Right lung (tissue), 5 donors: ENCODE results near the gene PRSS8. TPM values are rescaled to one million over a fixed set of nuclear protein-coding genes. Genes with fewer than 3 reads are reported as not detected.

Experiments used
- DNase-seq, 2 donors: peaks; one replicate each; pipeline ENCODE4 v3.0.0-alpha.2; 2013
- polyA plus RNA-seq, 5 donors: library from polyadenylated mRNA; unstranded; fragments of 120-200 nt; gene quantifications; one replicate each; pipeline versions ENCODE4 v1.2.1 to v1.2.3, GENCODE V29; 2013; ENCODE audit warnings: inconsistent platforms in 1 of 5, low replicate concordance in 1 of 5; ENCODE audit not compliant: insufficient read length in 5 of 5, insufficient read depth in 1 of 5

Gene PRSS8
- polyA plus RNA-seq, 5 donors = 84.0 to 149 (median 119) TPM

- DNase-seq = no peak
These were observed 5.8 kb downstream of the PRSS8 start for GRCh38 chr16:31129568-31130335.

GRCh38 chr16:31128711-31129567 lies 6.6 kb downstream of the PRSS8 start:
- DNase-seq = no peak

- no peak for DNase-seq
These were observed 8.3 kb downstream of the PRSS8 start for GRCh38 chr16:31127182-31127581.

- DNase-seq = no peak
These were observed 9.7 kb downstream of the PRSS8 start for GRCh38 chr16:31125844-31126243.

- no peak for DNase-seq
These were observed 15.4 kb downstream of the PRSS8 start for GRCh38 chr16:31120129-31120528.

- DNase-seq = no peak
These were observed 17.0 kb downstream of the PRSS8 start for GRCh38 chr16:31118223-31119155.

GRCh38 chr16:31117384-31118222 lies 17.9 kb downstream of the PRSS8 start, which contains the start of gene KAT8:
Gene KAT8, plus strand, starts transcription at chr16:31117664. Its CDS starts 18 bp downstream, at chr16:31117682.
- peak; percentile 97 to 98 for DNase-seq

GRCh38 chr16:31114468-31114867 lies 21.1 kb downstream of the PRSS8 start:
- no peak for DNase-seq

- DNase-seq = no peak
These were observed 22.1 kb downstream of the PRSS8 start for GRCh38 chr16:31113121-31114120.

- no peak for DNase-seq
These were observed 22.8 kb downstream of the PRSS8 start for GRCh38 chr16:31112711-31113110.

DNA sequence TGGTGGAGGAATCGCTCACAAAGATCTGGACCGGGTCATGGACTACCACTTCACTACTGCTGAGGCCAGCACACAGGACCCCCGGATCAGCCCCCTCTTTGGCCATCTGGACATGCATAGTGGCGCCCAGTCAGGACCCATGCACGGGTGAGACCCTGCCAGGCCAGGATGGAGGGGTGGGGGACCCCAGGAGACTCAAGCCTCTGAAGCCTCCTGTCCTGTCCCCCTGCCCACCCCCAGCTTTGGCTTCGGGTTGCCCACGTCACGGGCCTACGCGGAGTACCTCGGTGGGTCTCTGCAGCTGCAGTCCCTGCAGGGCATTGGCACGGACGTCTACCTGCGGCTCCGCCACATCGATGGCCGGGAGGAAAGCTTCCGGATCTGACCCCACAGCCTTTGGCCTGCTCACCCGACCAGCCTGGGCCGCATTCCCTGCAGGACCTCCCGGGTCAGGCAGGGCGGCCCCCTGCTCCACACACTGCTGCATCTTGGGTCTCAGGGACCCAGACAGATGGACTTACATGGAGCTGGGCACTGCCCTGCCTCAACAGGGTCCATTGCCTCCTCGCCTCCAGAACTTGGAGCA lies 23.6 kb downstream of the PRSS8 start:
- DNase-seq = no peak

DNA sequence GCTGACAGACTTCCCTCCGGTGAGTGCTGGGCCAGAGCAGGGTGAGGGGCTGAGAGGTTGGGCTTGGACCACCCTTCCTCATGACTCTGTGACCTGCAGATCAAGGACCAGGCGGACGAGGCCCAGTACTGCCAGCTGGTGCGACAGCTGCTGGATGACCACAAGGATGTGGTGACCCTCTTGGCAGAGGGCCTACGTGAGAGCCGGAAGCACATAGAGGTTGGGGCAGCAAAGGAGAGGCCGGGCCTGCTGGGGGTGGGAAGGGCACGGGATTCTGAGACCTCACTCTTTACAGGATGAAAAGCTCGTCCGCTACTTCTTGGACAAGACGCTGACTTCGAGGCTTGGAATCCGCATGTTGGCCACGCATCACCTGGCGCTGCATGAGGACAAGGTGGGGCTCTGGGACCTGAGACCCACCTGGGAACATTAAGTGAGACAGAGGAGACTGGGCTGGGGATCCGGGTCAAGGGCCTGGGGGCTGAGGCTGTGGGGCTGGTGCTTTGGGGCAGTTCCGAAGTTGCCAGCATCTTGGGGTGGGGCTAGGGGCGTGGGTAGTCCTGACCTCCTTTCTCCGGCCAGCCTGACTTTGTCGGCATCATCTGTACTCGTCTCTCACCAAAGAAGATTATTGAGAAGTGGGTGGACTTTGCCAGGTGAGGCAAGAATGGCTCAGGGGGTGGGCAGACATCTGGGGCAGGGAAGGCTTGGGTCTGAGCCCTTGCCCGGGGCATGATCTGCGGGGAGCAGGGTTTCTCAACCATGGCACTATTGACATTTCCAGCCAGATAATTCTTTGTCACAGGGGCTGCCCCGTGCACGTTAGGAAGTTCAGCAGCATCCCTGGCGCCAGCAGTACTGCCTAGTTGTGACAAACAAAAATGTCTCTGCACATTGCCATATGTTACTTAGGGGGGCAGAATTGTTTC lies 25.2 kb downstream of the PRSS8 start:
- DNase-seq = no peak

DNA sequence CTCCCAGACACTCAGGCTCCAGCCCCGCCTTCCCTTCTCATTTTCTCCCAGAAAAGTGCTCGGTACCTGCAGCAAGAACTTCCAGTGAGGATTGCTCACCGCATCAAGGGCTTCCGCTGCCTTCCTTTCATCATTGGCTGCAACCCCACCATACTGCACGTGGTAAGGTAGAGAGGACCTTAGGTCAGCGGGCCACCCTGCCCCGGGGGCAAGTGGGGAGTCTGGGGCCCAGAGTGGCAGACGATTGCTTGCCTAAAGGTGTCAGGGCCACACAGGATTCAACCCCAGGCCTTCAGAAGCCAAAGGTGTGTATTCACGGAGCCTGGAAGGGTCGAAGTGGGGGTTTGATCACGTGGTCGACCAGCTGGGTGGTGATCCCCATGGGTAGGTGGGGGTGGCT lies 25.9 kb downstream of the PRSS8 start:
- DNase-seq = no peak

GRCh38 chr16:31108794-31109558 lies 26.6 kb downstream of the PRSS8 start:
- no peak for DNase-seq

DNA sequence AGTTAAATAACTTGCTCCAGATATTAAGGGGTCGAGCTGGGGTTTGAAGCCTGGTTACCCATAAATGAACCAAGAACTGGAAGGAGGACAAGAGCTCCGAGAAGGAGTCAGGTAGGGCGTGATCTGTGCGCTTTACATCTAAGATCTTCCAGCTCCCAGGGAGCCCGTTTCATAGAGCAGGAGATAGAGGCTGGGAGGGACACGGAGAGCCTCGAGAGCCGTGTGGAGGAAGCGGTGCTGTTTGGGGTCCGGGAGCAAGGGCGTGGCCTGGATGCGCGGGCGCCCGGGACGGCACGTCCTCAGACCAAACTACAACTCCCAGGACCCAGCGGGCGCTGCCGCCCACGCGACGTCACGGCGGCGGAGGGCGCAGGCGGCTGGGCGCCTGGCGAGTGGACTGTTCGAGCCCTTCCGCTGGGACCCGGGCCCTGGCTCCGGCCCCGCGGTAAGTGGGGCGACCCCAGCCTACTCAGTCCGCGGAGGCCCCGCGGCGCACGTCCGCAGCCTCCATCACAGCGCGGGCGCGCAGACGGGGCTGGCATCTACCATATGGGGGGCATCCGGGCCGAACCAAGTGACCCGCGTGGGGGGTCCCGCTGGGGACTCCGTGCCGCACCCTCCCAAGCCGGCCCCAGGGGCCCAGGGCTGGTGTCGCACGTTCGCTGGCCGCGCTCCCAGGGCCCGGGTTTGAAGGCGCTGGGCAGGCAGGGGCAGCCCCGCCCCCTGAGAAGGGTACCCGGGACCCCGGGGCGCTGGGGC lies 27.3 kb downstream of the PRSS8 start, which contains the start of gene BCKDK:
Gene BCKDK, plus strand, starts transcription at position 352 of the 759 bp plus-strand sequence. CDS start 838 bp downstream, outside the sequence.
- DNase-seq = peak; percentile 60 to 71

- no peak for DNase-seq
These were observed 28.1 kb downstream of the PRSS8 start for GRCh38 chr16:31107465-31107867.
